Measurements from ENCODE around the gene C2orf68.

Gene C2orf68

GRCh38 chr2:85655961-85656417 lies 44.1 kb upstream of the C2orf68 start:
- no peak overlapping the region for H3K4me3 ChIP-seq (ENCODE audit: low read depth, low read length)
- no peak overlapping the region for H3K27ac ChIP-seq (ENCODE audit: extremely low read depth, low read depth, low read length)
- TF ChIP-seq OSR2 (tag by site-specific recombination; IDR thresholded peaks at IDR 0.05) (no peak), ZNF664 (tag by site-specific recombination; IDR thresholded peaks at IDR 0.05) (no peak), ZSCAN16 (tag by site-specific recombination; IDR thresholded peaks at IDR 0.05) (no peak), ZNF645 (tag by site-specific recombination; IDR thresholded peaks at IDR 0.05) (no peak), ZNF426 (tag by site-specific recombination; IDR thresholded peaks at IDR 0.05) (no peak)
- TF ChIP-seq, protein P1, sequence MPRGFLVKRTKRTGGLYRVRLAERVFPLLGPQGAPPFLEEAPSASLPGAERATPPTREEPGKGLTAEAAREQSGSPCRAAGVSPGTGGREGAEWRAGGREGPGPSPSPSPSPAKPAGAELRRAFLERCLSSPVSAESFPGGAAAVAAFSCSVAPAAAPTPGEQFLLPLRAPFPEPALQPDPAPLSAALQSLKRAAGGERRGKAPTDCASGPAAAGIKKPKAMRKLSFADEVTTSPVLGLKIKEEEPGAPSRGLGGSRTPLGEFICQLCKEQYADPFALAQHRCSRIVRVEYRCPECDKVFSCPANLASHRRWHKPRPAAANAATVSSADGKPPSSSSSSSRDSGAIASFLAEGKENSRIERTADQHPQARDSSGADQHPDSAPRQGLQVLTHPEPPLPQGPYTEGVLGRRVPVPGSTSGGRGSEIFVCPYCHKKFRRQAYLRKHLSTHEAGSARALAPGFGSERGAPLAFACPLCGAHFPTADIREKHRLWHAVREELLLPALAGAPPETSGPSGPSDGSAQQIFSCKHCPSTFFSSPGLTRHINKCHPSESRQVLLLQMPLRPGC (tag by site-specific recombination; IDR thresholded peaks at IDR 0.05) = no peak
- TF ChIP-seq, protein P2, sequence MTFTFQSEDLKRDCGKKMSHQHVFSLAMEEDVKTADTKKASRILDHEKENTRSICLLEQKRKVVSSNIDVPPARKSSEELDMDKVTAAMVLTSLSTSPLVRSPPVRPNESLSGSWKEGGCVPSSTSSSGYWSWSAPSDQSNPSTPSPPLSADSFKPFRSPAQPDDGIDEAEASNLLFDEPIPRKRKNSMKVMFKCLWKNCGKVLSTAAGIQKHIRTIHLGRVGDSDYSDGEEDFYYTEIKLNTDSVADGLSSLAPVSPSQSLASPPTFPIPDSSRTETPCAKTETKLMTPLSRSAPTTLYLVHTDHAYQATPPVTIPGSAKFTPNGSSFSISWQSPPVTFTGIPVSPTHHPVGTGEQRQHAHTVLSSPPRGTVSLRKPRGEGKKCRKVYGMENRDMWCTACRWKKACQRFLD (tag by site-specific recombination; IDR thresholded peaks at IDR 0.05) = no peak
- no peaks in the 10 kb centered on the region for H3K4me1 ChIP-seq (ENCODE audit: control insufficient read depth, insufficient read depth, low read length)
- H3K36me3 ChIP-seq (ENCODE audit: control insufficient read depth in 2 of 2, insufficient read depth in 1 of 2, low read length in 2 of 2) = peaks cover 21 to 27% of the 10 kb centered on the region in 2 experiments
- ChIA-PET CTCF (interaction anchor here (0.6 to 3.1 kb wide), 5 partner anchors 19 to 830 kb away, joined by 3 to 12 read pairs (median 4); no protein-coding TSS in a partner anchor), POLR2A (no interaction called here)
- H3K9me3 ChIP-seq (ENCODE audit: control insufficient read depth, insufficient read depth, low read depth, low read length) = no peaks in the 10 kb centered on the region

DNA sequence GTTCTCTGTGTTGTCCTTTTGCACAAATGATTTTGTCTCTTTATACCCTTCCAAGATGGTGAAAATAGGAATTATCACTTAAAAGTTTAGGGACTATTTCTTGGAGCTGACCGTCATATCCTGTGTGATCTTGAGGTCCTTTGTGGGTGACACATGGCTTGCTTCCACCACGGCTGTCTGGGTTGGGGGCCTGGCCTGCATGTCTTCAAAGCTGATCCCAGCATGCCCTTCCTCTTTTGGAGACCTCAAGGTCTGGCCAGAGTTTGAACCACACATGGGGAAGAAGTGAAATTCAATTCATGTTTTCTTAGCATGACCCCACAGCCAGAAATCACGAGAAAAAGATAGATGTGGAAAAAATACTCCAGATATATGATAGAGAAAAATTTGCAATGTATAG lies 42.1 kb upstream of the C2orf68 start:
- ChIA-PET CTCF (interaction anchor here (0.7 to 3.1 kb wide), 2 partner anchors 17 to 45 kb away, joined by 3 to 12 read pairs; no protein-coding TSS in a partner anchor), POLR2A (no interaction called here)
- TF ChIP-seq, protein P3, sequence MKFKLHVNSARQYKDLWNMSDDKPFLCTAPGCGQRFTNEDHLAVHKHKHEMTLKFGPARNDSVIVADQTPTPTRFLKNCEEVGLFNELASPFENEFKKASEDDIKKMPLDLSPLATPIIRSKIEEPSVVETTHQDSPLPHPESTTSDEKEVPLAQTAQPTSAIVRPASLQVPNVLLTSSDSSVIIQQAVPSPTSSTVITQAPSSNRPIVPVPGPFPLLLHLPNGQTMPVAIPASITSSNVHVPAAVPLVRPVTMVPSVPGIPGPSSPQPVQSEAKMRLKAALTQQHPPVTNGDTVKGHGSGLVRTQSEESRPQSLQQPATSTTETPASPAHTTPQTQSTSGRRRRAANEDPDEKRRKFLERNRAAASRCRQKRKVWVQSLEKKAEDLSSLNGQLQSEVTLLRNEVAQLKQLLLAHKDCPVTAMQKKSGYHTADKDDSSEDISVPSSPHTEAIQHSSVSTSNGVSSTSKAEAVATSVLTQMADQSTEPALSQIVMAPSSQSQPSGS (tag by site-specific recombination; IDR thresholded peaks at IDR 0.05; ENCODE audit: low read depth) = no peak
- Histone ChIP-seq H3K36me3 (ENCODE audit: control insufficient read depth in 2 of 2, insufficient read depth in 1 of 2, low read length in 2 of 2) (peaks cover 35 to 44% of the 10 kb centered on the region in 2 experiments), H3K9me3 (ENCODE audit: control insufficient read depth, insufficient read depth, low read depth, low read length) (no peaks in the 10 kb centered on the region), H3K4me1 (ENCODE audit: control insufficient read depth, insufficient read depth, low read length) (no peaks in the 10 kb centered on the region), H3K4me3 (ENCODE audit: low read depth, low read length) (no peak overlapping the region), H3K27ac (ENCODE audit: extremely low read depth, low read depth, low read length) (no peak overlapping the region)

DNA sequence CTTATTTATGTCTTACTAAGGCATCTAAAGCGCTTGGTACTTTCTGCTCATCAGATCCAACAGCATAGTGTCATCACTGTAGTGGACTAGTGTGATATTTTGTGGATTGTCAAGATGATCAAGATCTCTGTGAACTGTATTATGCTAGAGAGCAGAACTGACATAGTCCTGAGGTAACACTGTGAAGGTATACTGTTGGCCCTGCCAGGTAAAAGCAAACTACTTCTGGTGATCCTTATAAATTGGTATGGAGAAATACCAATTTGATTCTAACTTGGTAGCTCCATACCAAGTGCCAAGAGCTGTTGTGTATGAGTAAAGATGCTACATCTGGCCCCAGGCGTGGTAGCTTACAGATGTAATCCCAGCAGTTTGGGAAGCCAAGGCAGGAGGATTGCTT lies 40.2 kb upstream of the C2orf68 start:
- Histone ChIP-seq H3K4me1 (ENCODE audit: control insufficient read depth, insufficient read depth, low read length) (no peaks in the 10 kb centered on the region), H3K27ac (ENCODE audit: extremely low read depth, low read depth, low read length) (no peak overlapping the region), H3K36me3 (ENCODE audit: control insufficient read depth in 2 of 2, insufficient read depth in 1 of 2, low read length in 2 of 2) (peaks cover 46 to 63% of the 10 kb centered on the region in 2 experiments), H3K9me3 (ENCODE audit: control insufficient read depth, insufficient read depth, low read depth, low read length) (no peaks in the 10 kb centered on the region), H3K4me3 (ENCODE audit: low read depth, low read length) (no peak overlapping the region)
- TF ChIP-seq ZNF157 (tag by site-specific recombination; IDR thresholded peaks at IDR 0.05) (peak; percentile 94), ZNF645 (tag by site-specific recombination; IDR thresholded peaks at IDR 0.05) (no peak), MYNN (tag by site-specific recombination; IDR thresholded peaks at IDR 0.05; ENCODE audit: borderline replicate concordance) (no peak)
- ChIA-PET CTCF (interaction anchor here (0.6 to 1.5 kb wide), 6 partner anchors 8 to 329 kb away, joined by 3 to 8 read pairs (median 3); no protein-coding TSS in a partner anchor), POLR2A (interaction anchor here (1.0 to 1.5 kb wide), 2 partner anchors 14 to 453 kb away, joined by 3 to 4 read pairs; partner anchors contain the start of gene POLR1A)

Data from HEK293 (cell line).